ENCODE results near the gene GZMA.

GZMA gene

GRCh38 chr5:55141945-55142690 lies 39.7 kb downstream of the GZMA start:
- H3K4me3 ChIP-seq (ENCODE audit: low read length) = no peak overlapping the region
- TF ChIP-seq CTCF (conservative IDR thresholded peaks at IDR 0.05; ENCODE audit: low read length) = no peak
- no peak for DNase-seq (ENCODE audit: low read depth)

- H3K4me3 ChIP-seq (ENCODE audit: low read length) = no peak overlapping the region
- no peak for TF ChIP-seq CTCF (conservative IDR thresholded peaks at IDR 0.05; ENCODE audit: low read length)
- no peak for DNase-seq (ENCODE audit: low read depth)
Observed at GRCh38 chr5:55143624-55144023, 41.2 kb downstream of the GZMA start.

DNA sequence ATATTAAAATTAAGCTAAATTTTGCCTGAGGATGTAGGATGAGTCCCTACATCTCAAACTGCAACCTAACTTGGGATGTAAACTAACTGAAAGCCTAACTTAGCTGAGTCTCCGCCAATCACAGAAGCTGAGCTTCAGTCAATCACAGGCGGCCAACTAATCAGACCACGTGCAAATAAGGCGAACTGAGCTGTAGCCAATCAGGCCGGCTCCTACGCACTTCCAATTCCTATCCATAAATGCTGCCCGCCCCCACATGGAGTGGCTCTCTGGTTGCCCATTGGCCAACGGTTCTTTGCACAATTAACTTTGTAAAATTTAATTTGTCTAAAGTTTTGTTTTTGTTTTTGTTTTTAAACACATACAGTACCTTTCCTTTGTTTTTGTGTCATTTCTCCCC lies 43.6 kb downstream of the GZMA start:
- TF ChIP-seq CTCF (conservative IDR thresholded peaks at IDR 0.05; ENCODE audit: low read length) = no peak
- no peak overlapping the region for H3K4me3 ChIP-seq (ENCODE audit: low read length)
- no peak for DNase-seq (ENCODE audit: low read depth)

- H3K4me3 ChIP-seq (ENCODE audit: low read length) = no peak overlapping the region
- TF ChIP-seq CTCF (conservative IDR thresholded peaks at IDR 0.05; ENCODE audit: low read length) = peak; percentile 99
Observed at GRCh38 chr5:55146543-55147151, 44.2 kb downstream of the GZMA start.

DNA sequence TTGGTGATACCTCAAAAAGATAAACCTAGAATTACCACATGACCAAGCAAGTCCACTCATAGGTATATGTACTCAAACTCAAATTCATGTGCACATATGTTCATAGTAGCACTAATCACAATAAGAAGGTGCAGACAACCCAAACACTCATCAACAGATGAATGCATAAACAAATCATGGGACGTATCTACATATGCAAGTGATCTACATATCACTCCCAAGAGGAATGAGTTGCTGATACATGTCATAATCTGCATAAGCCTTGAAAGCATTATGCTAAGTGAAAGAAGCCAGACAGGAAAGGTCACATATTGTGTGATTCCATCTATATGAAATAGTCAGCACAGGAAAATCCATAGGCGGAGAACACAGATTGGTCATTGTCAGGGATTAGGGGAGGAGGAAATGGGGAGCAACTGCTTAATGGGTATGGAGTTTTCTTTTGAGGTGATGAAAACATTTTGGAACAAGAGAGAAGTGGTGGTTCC lies 46.9 kb downstream of the GZMA start:
- DNase-seq (ENCODE audit: low read depth) = no peak
- TF ChIP-seq CTCF (conservative IDR thresholded peaks at IDR 0.05; ENCODE audit: low read length) = no peak
- no peak overlapping the region for H3K4me3 ChIP-seq (ENCODE audit: low read length)

More at GRCh38 chr5:55146543-55147151, 44.2 kb downstream of the GZMA start:
- DNase-seq (ENCODE audit: low read depth) = peak; percentile 76

- TF ChIP-seq CTCF (conservative IDR thresholded peaks at IDR 0.05; ENCODE audit: low read length) = no peak
- DNase-seq (ENCODE audit: low read depth) = peak; percentile 69
- no peak overlapping the region for H3K4me3 ChIP-seq (ENCODE audit: low read length)
Observed at GRCh38 chr5:55151923-55152842, 49.7 kb downstream of the GZMA start.

Data from AG10803 (cell line).